HCT116 (cell line): Measurements from ENCODE around the gene TUBA4B. TPM values are rescaled to one million over a fixed set of nuclear protein-coding genes. Genes with fewer than 3 reads are reported as not detected.

Experiments
- ATAC-seq: fragments of 200-7000 bp; cut with Tn5 transposase; 2 replicates; pipeline ENCODE4 v1.9.1; 2020; ENCODE audit warnings: mild to moderate bottlenecking, moderate library complexity
- BruUV-seq: library from RNA; stranded (reverse); fragments of 400-500 nt; replicated peaks from 2 replicates; lab custom pipeline; 2021; lab: Mats Ljungman, UMichigan
- CTCF ChIA-PET: fragments of 300-600 bp; sonication (Branson Sonifier 250); formaldehyde crosslinking; loops from one replicate; lab custom pipeline; 2021; ENCODE audit warnings: antibody characterized with exemption; lab: Charles Lee
- POLR2A ChIA-PET: fragments of 300-600, 350-600 bp; sonication (Branson Sonifier 250); formaldehyde crosslinking; loops from one replicate; lab custom pipeline; 2021; ENCODE audit warnings: antibody characterized with exemption; lab: Charles Lee
- RAD21 ChIA-PET, 2 experiments: fragments of 300-600 bp; sonication (Branson Sonifier 250); formaldehyde crosslinking; loops; one replicate each; lab custom pipeline; 2023; ENCODE audit warnings: low total read pairs in 2 of 2; ENCODE audit not compliant: uncharacterized antibody in 2 of 2, unreplicated experiment in 2 of 2, low non-redundant PET in 1 of 2; lab: Charles Lee
- DNase-seq: peaks from one replicate; pipeline ENCODE4 v3.0.0-alpha.2; 2010; ENCODE audit warnings: low read depth, low spot score
- H2AFZ ChIP-seq: fragments of 200-600 bp; shearing (Covaris generic), sonication (generic); 2 replicates; pipeline ENCODE4 v1.6.1; 2017; ENCODE audit warnings: low read depth, mixed run types, mixed read lengths, antibody characterized with exemption, low read length; ENCODE audit not compliant: poor library complexity, severe bottlenecking
- H3K27ac ChIP-seq: 2 replicates; pipeline ENCODE4 v1.5.1; 2012; ENCODE audit warnings: low read depth, low read length
- H3K27me3 ChIP-seq: fragments of 200-600 bp; sonication (generic); 2 replicates; pipeline ENCODE4 v1.6.1; 2016; ENCODE audit warnings: mixed run types, low read length, mixed read lengths; ENCODE audit not compliant: insufficient read depth
- H3K36me3 ChIP-seq, 2 experiments: fragments of 200-500 bp in 1 of 2; fragments of 200-600 bp in 1 of 2; sonication (Bioruptor generic) in 1 of 2; sonication (generic) in 1 of 2; 2 replicates each; pipeline versions ENCODE4 v1.5.1 to v1.6.1; 2014 to 2016; ENCODE audit warnings: low read length in 2 of 2, inconsistent platforms in 1 of 2, mixed read lengths in 1 of 2, mixed run types in 1 of 2; ENCODE audit not compliant: insufficient read depth in 2 of 2, control insufficient read depth in 1 of 2
- H3K4me1 ChIP-seq, 2 experiments: fragments of 200-600 bp in 1 of 2; sonication (generic) in 1 of 2; 2 replicates each; pipeline versions ENCODE4 v1.5.1 to v1.6.1; 2012 to 2017; ENCODE audit warnings: low read length in 2 of 2, inconsistent platforms in 1 of 2, mild to moderate bottlenecking in 1 of 2, mixed read lengths in 1 of 2, mixed run types in 1 of 2, moderate library complexity in 1 of 2; ENCODE audit not compliant: insufficient read depth in 2 of 2, control insufficient read depth in 1 of 2
- H3K4me2 ChIP-seq: fragments of 200-600 bp; sonication (generic); 2 replicates; pipeline ENCODE4 v1.6.1; 2017; ENCODE audit warnings: mixed run types, low read length, mixed read lengths
- H3K4me3 ChIP-seq, 2 experiments: fragments of 200-600 bp in 1 of 2; sonication (generic) in 1 of 2; replicated peaks in 1 of 2; 2 replicates each; pipeline ENCODE4 v1.5.1; 2011 to 2016; ENCODE audit warnings: low read length in 2 of 2, control low read depth in 1 of 2, low read depth in 1 of 2, mild to moderate bottlenecking in 1 of 2, mixed read lengths in 1 of 2, mixed run types in 1 of 2
- H3K79me2 ChIP-seq: fragments of 200-600 bp; sonication (generic); 2 replicates; pipeline ENCODE4 v1.6.1; 2017; ENCODE audit warnings: mild to moderate bottlenecking, mixed run types, low read length, moderate library complexity, mixed read lengths; ENCODE audit not compliant: insufficient read depth
- H3K9ac ChIP-seq: fragments of 200-600 bp; sonication (generic); 2 replicates; pipeline ENCODE4 v1.6.1; 2016; ENCODE audit warnings: low read length, mixed read lengths
- H3K9me2 ChIP-seq: fragments of 200-600 bp; sonication (generic), shearing (Covaris generic); 2 replicates; pipeline ENCODE4 v1.6.1; 2017; ENCODE audit warnings: mixed run types, mild to moderate bottlenecking, moderate library complexity; ENCODE audit not compliant: insufficient read depth
- H3K9me3 ChIP-seq, 2 experiments: fragments of 200-500 bp in 1 of 2; fragments of 200-600 bp in 1 of 2; sonication (Bioruptor generic) in 1 of 2; sonication (generic) in 1 of 2; 2 replicates each; pipeline ENCODE4 v1.6.1; 2014 to 2017; ENCODE audit warnings: low read length in 2 of 2, mixed read lengths in 2 of 2, inconsistent platforms in 1 of 2, low read depth in 1 of 2, mild to moderate bottlenecking in 1 of 2, mixed run types in 1 of 2, moderate library complexity in 1 of 2; ENCODE audit not compliant: control insufficient read depth in 1 of 2, insufficient read depth in 1 of 2
- H4K20me1 ChIP-seq: fragments of 200-600 bp; sonication (generic), shearing (Covaris generic); 2 replicates; pipeline ENCODE4 v1.6.1; 2017; ENCODE audit warnings: mixed run types, mild to moderate bottlenecking, moderate library complexity; ENCODE audit not compliant: insufficient read depth
- EGR1 ChIP-seq: IDR thresholded peaks from 2 replicates; pipeline ENCODE4 v1.6.1; 2012; ENCODE audit warnings: low read depth
- ELF1 ChIP-seq: IDR thresholded peaks from 2 replicates; pipeline ENCODE4 v1.6.1; 2012; ENCODE audit warnings: low read depth, borderline replicate concordance
- EZH2phosphoT487 ChIP-seq: fragments of 200-600 bp; IDR thresholded peaks from 2 replicates; pipeline ENCODE4 v1.6.1; 2018; ENCODE audit warnings: antibody characterized with exemption, borderline replicate concordance
- JUND ChIP-seq: IDR thresholded peaks from 2 replicates; pipeline ENCODE4 v1.6.1; 2012
- POLR2AphosphoS5 ChIP-seq: IDR thresholded peaks from 2 replicates; pipeline ENCODE4 v1.6.1; 2011; ENCODE audit warnings: mild to moderate bottlenecking, low read depth, low read length, moderate library complexity
- RAD21 ChIP-seq: IDR thresholded peaks from 2 replicates; pipeline ENCODE4 v1.6.1; 2012; ENCODE audit warnings: low read depth, mild to moderate bottlenecking
- SIN3A ChIP-seq: IDR thresholded peaks from 2 replicates; pipeline ENCODE4 v1.6.1; 2012; ENCODE audit warnings: low read depth
- ZNF274 ChIP-seq: fragments of 200-500 bp; sonication (Bioruptor generic); IDR thresholded peaks from 2 replicates; pipeline ENCODE4 v1.6.1; 2014; ENCODE audit warnings: mild to moderate bottlenecking, low read depth, low read length, inconsistent platforms
- intact Hi-C: fragments of 100-400 bp; cut with micrococcal nuclease; formaldehyde crosslinking; loops from 2 replicates; pipeline ENCODE4 v1.10.0; 2022
- total RNA-seq: library from RNA; stranded (reverse); gene quantifications from one replicate; pipeline ENCODE4 v1.2.1, GENCODE V29; 2021; ENCODE audit not compliant: unreplicated experiment
- TF ChIP-seq, protein P1 (sequence below): IDR thresholded peaks from 2 replicates; pipeline ENCODE4 v1.6.1; 2011; ENCODE audit warnings: mild to moderate bottlenecking, low read length, moderate library complexity; ENCODE audit not compliant: insufficient replicate concordance; ENCODE audit errors: extremely low read depth
- TF ChIP-seq, protein P2 (sequence below): IDR thresholded peaks from 2 replicates; pipeline ENCODE4 v1.6.1; 2012; ENCODE audit warnings: low read depth
- TF ChIP-seq, protein P3 (sequence below), 3 experiments: fragments of 200-600 bp in 1 of 3; sonication (generic) in 1 of 3; IDR thresholded peaks in 2 of 3; conservative IDR thresholded peaks in 1 of 3; 2 replicates each; pipeline ENCODE4 v1.5.1; 2012 to 2017; ENCODE audit warnings: low read depth in 2 of 3, low read length in 2 of 3, antibody characterized with exemption in 1 of 3, borderline replicate concordance in 1 of 3, control low read depth in 1 of 3, mild to moderate bottlenecking in 1 of 3, mixed read lengths in 1 of 3, mixed run types in 1 of 3, moderate library complexity in 1 of 3; ENCODE audit not compliant: insufficient read depth in 1 of 3

TUBA4B gene
- total RNA-seq, 1 experiment from 2014 or later = not detected

DNA sequence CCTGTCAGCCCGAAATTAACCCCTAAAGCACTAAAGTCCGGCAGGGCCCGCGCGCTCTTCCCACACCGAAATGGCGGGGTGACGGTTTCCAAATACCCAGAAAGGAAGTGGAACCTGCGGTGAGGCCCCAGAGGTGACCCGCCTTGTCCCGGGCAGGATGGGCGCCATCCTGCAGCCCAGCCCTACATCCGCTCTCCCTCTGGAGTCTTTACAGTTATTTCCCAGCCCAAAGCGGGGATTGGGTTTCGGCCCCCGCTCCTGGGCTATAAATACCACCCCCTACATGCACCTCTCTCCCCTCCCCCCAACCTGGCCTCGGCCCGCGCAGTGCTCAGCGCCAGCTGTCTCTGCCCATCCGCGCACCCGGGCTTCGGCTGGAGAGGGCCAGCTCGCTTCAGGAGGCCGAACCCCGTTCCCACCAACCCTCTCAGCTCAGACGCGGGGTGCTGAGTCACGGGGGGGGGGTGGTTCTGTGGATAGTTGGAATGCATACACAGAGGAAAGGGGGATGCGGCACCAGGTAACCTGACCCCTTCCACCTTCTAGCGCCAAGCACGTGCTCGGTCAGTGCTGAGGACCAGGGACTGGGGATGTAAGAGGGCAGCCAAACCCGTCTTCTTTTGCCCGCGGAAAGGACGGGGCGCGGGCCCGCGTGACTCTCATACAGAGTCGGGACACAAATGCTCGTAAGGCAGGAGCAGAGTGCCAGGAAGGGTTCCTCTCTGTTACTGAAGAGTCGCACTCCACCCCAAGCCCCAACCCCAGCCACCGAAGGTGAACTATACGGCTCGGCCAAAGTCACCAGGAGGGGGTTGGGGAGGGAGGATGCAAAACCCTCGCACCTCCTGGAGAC, at the start of gene TUBA4B (continued):
- TF ChIP-seq, protein P1, sequence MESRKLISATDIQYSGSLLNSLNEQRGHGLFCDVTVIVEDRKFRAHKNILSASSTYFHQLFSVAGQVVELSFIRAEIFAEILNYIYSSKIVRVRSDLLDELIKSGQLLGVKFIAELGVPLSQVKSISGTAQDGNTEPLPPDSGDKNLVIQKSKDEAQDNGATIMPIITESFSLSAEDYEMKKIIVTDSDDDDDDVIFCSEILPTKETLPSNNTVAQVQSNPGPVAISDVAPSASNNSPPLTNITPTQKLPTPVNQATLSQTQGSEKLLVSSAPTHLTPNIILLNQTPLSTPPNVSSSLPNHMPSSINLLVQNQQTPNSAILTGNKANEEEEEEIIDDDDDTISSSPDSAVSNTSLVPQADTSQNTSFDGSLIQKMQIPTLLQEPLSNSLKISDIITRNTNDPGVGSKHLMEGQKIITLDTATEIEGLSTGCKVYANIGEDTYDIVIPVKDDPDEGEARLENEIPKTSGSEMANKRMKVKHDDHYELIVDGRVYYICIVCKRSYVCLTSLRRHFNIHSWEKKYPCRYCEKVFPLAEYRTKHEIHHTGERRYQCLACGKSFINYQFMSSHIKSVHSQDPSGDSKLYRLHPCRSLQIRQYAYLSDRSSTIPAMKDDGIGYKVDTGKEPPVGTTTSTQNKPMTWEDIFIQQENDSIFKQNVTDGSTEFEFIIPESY = no peak

DNA sequence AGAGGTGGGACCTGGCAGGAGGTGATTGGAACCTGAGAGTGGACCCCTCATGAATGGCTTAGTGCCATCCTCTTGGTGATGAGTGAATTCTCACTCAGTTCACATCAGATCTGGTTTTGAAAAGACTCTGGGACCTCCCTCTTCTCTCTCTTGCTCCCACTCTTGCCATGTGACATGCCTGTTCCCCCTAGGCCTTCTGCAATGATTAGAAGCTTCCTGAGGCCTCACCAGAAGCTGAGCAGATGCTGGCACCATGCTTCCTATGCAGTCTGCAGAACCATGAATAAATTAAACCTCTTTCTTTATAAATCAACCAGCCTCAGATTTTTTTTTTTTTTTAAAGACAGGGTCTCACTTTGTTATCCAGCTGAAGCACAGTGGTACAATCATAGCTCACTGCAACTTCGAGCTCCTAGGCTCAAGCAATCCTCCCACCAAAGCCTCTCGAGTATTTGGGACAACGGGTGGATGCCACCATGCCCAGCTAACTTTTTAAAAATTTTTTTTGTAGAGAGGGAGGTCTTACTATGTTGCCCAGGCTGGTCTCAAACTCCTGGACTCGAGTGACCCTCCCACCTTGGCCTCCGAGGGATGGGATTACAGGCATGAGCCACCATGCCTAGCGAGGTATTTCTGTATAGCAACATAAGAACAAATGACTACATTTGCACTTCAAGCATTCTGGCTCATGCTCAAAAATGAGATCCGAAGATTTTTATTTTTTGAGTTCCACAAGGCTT, 48.4 kb upstream of the TUBA4B start:
- Histone ChIP-seq H4K20me1 (no peaks in the 10 kb centered on the region), H3K27ac (no peak overlapping the region), H3K36me3 (peaks cover 7 to 11% of the 10 kb centered on the region in 2 experiments; a peak in 3 of 4 replicates), H3K9ac (no peak overlapping the region), H3K4me2 (no peak overlapping the region), H3K27me3 (no peaks in the 10 kb centered on the region), H3K4me3 (no peak overlapping the region), H3K4me1 (peaks cover 11 to 17% of the 10 kb centered on the region in 2 experiments), H2AFZ (no peak overlapping the region), H3K79me2 (no peaks in the 10 kb centered on the region), H3K9me3 (peaks cover 0 to 9% of the 10 kb centered on the region in 2 experiments; a peak in 2 of 4 replicates), H3K9me2 (no peaks in the 10 kb centered on the region)
- intact Hi-C loops = no loop called here
- no TSS peak for BruUV-seq
- TF ChIP-seq EZH2phosphoT487 = no peak
- TF ChIP-seq, protein P2, sequence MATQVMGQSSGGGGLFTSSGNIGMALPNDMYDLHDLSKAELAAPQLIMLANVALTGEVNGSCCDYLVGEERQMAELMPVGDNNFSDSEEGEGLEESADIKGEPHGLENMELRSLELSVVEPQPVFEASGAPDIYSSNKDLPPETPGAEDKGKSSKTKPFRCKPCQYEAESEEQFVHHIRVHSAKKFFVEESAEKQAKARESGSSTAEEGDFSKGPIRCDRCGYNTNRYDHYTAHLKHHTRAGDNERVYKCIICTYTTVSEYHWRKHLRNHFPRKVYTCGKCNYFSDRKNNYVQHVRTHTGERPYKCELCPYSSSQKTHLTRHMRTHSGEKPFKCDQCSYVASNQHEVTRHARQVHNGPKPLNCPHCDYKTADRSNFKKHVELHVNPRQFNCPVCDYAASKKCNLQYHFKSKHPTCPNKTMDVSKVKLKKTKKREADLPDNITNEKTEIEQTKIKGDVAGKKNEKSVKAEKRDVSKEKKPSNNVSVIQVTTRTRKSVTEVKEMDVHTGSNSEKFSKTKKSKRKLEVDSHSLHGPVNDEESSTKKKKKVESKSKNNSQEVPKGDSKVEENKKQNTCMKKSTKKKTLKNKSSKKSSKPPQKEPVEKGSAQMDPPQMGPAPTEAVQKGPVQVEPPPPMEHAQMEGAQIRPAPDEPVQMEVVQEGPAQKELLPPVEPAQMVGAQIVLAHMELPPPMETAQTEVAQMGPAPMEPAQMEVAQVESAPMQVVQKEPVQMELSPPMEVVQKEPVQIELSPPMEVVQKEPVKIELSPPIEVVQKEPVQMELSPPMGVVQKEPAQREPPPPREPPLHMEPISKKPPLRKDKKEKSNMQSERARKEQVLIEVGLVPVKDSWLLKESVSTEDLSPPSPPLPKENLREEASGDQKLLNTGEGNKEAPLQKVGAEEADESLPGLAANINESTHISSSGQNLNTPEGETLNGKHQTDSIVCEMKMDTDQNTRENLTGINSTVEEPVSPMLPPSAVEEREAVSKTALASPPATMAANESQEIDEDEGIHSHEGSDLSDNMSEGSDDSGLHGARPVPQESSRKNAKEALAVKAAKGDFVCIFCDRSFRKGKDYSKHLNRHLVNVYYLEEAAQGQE = no peak
- no peak for TF ChIP-seq JUND
- TF ChIP-seq, protein P3, sequence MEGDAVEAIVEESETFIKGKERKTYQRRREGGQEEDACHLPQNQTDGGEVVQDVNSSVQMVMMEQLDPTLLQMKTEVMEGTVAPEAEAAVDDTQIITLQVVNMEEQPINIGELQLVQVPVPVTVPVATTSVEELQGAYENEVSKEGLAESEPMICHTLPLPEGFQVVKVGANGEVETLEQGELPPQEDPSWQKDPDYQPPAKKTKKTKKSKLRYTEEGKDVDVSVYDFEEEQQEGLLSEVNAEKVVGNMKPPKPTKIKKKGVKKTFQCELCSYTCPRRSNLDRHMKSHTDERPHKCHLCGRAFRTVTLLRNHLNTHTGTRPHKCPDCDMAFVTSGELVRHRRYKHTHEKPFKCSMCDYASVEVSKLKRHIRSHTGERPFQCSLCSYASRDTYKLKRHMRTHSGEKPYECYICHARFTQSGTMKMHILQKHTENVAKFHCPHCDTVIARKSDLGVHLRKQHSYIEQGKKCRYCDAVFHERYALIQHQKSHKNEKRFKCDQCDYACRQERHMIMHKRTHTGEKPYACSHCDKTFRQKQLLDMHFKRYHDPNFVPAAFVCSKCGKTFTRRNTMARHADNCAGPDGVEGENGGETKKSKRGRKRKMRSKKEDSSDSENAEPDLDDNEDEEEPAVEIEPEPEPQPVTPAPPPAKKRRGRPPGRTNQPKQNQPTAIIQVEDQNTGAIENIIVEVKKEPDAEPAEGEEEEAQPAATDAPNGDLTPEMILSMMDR (IDR thresholded peaks at IDR 0.05 in 2 of 3, conservative IDR thresholded peaks at IDR 0.05 in 1 of 3; ENCODE audit: borderline replicate concordance in 1 of 3, insufficient read depth in 1 of 3, low read depth in 2 of 3, low read length in 2 of 3) = no peak
- no peak for TF ChIP-seq ELF1
- no peak for TF ChIP-seq RAD21
- no peak for TF ChIP-seq EGR1
- no peak for TF ChIP-seq POLR2AphosphoS5
- no peak for TF ChIP-seq SIN3A
- no peak for TF ChIP-seq ZNF274
- ATAC-seq = no peak
- POLR2A ChIA-PET = no interaction called here
- RAD21 ChIA-PET = no interaction called here
- CTCF ChIA-PET = no interaction called here
- no peak for DNase-seq
